Lower lobe of right lung (tissue), 2 donors: ENCODE results near the gene GALNS. TPM values are rescaled to one million over a fixed set of nuclear protein-coding genes. Genes with fewer than 3 reads are reported as not detected.
"Not testable (repeated sequence)": the region's sequence is repeated elsewhere in the genome, so short reads cannot be mapped to it uniquely, and the experiment has no call there.

Experiments used
- ATAC-seq, 2 donors: fragments of 200-7000 bp; cut with Tn5 transposase; one replicate each; pipeline ENCODE4 v1.9.1; 2020 to 2022; ENCODE audit warnings: mild to moderate bottlenecking in 2 of 2, moderate library complexity in 2 of 2
- DNase-seq: peaks from one replicate; pipeline ENCODE4 v3.0.0-alpha.2; 2020
- H3K27ac ChIP-seq: fragments of 200-600 bp; one replicate; pipeline ENCODE4 v1.8.0; 2022
- H3K27me3 ChIP-seq: fragments of 200-600 bp; one replicate; pipeline ENCODE4 v1.8.0; 2022; ENCODE audit warnings: low read depth
- H3K36me3 ChIP-seq: fragments of 200-600 bp; one replicate; pipeline ENCODE4 v1.8.0; 2022; ENCODE audit warnings: mild to moderate bottlenecking
- H3K4me1 ChIP-seq: fragments of 200-600 bp; one replicate; pipeline ENCODE4 v1.8.0; 2022
- H3K4me3 ChIP-seq: fragments of 200-600 bp; one replicate; pipeline ENCODE4 v1.8.0; 2022; ENCODE audit warnings: mild to moderate bottlenecking
- H3K9me3 ChIP-seq: fragments of 200-600 bp; one replicate; pipeline ENCODE4 v1.8.0; 2022
- CTCF ChIP-seq: fragments of 200-600 bp; IDR thresholded peaks from one replicate; pipeline ENCODE4 v1.8.0; 2022; ENCODE audit warnings: antibody characterized with exemption, mild to moderate bottlenecking
- intact Hi-C: fragments of 100-400 bp; cut with DNase I; formaldehyde crosslinking; loops from one replicate; pipeline ENCODE4 v1.11.0; 2022
- total RNA-seq: library from RNA; stranded (reverse); fragmentation: NEBNext Ultra II Directional; extraction: Animal tissue kit (Norgen Biotek cat#: 25700); gene quantifications from one replicate; pipeline ENCODE4 v1.2.1, GENCODE V29; 2021
- donor health status: DM: no; HTN: yes; CAD: no; lungs with severe emphysema.

Gene GALNS
- total RNA-seq, 1 donor from 2014 or later = 48.5 TPM

GRCh38 chr16:88896238-88897070, 39.7 kb upstream of the GALNS start:
- Histone ChIP-seq H3K9me3 (no peaks in the 10 kb centered on the region), H3K4me3 (no peak overlapping the region), H3K27me3 (no peaks in the 10 kb centered on the region), H3K27ac (no peak overlapping the region), H3K4me1 (no peaks in the 10 kb centered on the region), H3K36me3 (peaks cover 48% of the 10 kb centered on the region)
- intact Hi-C loops = no loop called here
- TF ChIP-seq CTCF = no peak
- ATAC-seq (no peak), DNase-seq (no peak)

GRCh38 chr16:88895335-88895734, 38.6 kb upstream of the GALNS start:
- no peak for DNase-seq
- no peaks in the 10 kb centered on the region for H3K27me3 ChIP-seq
- peaks cover 47% of the 10 kb centered on the region for H3K36me3 ChIP-seq
- ATAC-seq = no peak
- H3K4me1 ChIP-seq = no peaks in the 10 kb centered on the region
- no peaks in the 10 kb centered on the region for H3K9me3 ChIP-seq
- H3K27ac ChIP-seq = no peak overlapping the region
- intact Hi-C loops = no loop called here
- no peak overlapping the region for H3K4me3 ChIP-seq
- no peak for TF ChIP-seq CTCF

GRCh38 chr16:88894681-88895300, 38.0 kb upstream of the GALNS start:
- H3K27ac ChIP-seq = no peak overlapping the region
- ATAC-seq = no peak
- no peaks in the 10 kb centered on the region for H3K27me3 ChIP-seq
- no peak overlapping the region for H3K4me3 ChIP-seq
- intact Hi-C loops = no loop called here
- H3K4me1 ChIP-seq = no peaks in the 10 kb centered on the region
- peaks cover 51% of the 10 kb centered on the region for H3K36me3 ChIP-seq
- TF ChIP-seq CTCF = no peak
- no peak for DNase-seq
- H3K9me3 ChIP-seq = no peaks in the 10 kb centered on the region

GRCh38 chr16:88894266-88894665, 37.5 kb upstream of the GALNS start:
- H3K36me3 ChIP-seq = peaks cover 45% of the 10 kb centered on the region
- DNase-seq, H3K4me3 ChIP-seq, H3K9me3 ChIP-seq, H3K27me3 ChIP-seq, H3K27ac ChIP-seq, intact Hi-C loops, ATAC-seq, H3K4me1 ChIP-seq: not testable (repeated sequence)

GRCh38 chr16:88893127-88893968, 36.6 kb upstream of the GALNS start:
- H3K27ac ChIP-seq = no peak overlapping the region
- H3K36me3 ChIP-seq = peaks cover 42% of the 10 kb centered on the region
- TF ChIP-seq CTCF = no peak
- no peak for ATAC-seq
- H3K4me1 ChIP-seq = no peaks in the 10 kb centered on the region
- H3K27me3 ChIP-seq = no peaks in the 10 kb centered on the region
- no peaks in the 10 kb centered on the region for H3K9me3 ChIP-seq
- intact Hi-C loops = no loop called here
- no peak overlapping the region for H3K4me3 ChIP-seq
- DNase-seq = no peak
